ENCODE data around the gene MFF. TPM values are rescaled to one million over a fixed set of nuclear protein-coding genes. Genes with fewer than 3 reads are reported as not detected.
A peak's percentile ranks its signal among the peaks of the same experiment; 100 is the strongest.

The MFF gene
- total and polyA plus RNA-seq, 2 of the 4 experiments (the other 2 are of a cell fraction): 70.1 to 86.4 TPM

DNA sequence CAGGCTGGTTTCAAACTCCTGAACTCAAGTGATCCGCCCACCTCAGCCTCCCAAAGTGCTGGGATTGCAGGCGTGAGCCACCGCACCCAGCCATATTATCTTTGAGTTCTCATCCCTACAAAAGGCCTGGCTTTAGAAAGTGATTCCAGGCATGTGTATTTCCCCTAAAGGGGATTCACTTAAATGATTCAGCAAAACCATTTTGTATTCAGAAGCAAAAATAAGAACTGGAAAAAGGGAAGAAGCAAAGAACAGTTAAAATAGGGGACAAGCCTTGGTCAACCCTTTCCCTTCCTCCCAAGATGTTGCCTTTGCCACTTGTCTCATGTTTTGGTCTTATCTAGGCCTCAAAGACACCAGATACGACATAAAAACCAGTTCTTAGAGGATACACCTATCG, 43.5 kb downstream of the MFF start:
- intact Hi-C loops (cut with micrococcal nuclease): no loop called here
- no peak overlapping the region for H2AK5ac ChIP-seq (ENCODE audit: low read depth, low read length)
- H3K36me3 ChIP-seq (ENCODE audit: control insufficient read depth, insufficient read depth, low read length): no peaks in the 10 kb centered on the region
- no peak overlapping the region for H3K27ac ChIP-seq (ENCODE audit: insufficient read depth, low read length)
- dilution Hi-C loops (cut with HindIII; ENCODE audit: low sequenced_read_pairs, unreplicated experiment): no loop called here
- 0 out of 4 replicates have a peak overlapping the region, but pooled peaks of 1 of the 2 experiments have one; percentile 22 for H4K8ac ChIP-seq (ENCODE audit: low read depth in 2 of 2, low read length in 2 of 2)
- no peak for ATAC-seq (ENCODE audit: low read depth)
- H4K5ac ChIP-seq (ENCODE audit: low read depth, low read length): peak overlapping the region; percentile 85
- H2BK5ac ChIP-seq (ENCODE audit: low read depth, low read length, poor library complexity, severe bottlenecking): peak overlapping the region; percentile 54
- no peak overlapping the region for H2BK15ac ChIP-seq (ENCODE audit: low read depth, low read length)
- no peaks in the 10 kb centered on the region for H4K20me1 ChIP-seq (ENCODE audit: insufficient read depth, low read length)
- no peak overlapping the region for H2AK9ac ChIP-seq (replicated peaks; ENCODE audit: low read depth, low read length, poor library complexity)
- H2BK120ac ChIP-seq (ENCODE audit: low read depth, low read length): peak overlapping the region; percentile 28; the same call in 1 of the 2 replicates
- H3K4me1 ChIP-seq (ENCODE audit: control insufficient read depth, insufficient read depth, low read length): peaks cover 14% of the 10 kb centered on the region
- no peaks in the 10 kb centered on the region for H3K9me3 ChIP-seq (ENCODE audit: control insufficient read depth, insufficient read depth, low read length)
- no peak overlapping the region for H3K56ac ChIP-seq (ENCODE audit: extremely low read depth, insufficient read depth, low read length)
- no TSS peak for BruUV-seq (replicated peaks)
- H3K18ac ChIP-seq (ENCODE audit: low read depth, low read length): peak overlapping the region; percentile 85; the same call in 1 of the 2 replicates
- no peak overlapping the region for H3K4me2 ChIP-seq (ENCODE audit: low read depth, low read length)
- no peak overlapping the region for H3K4me3 ChIP-seq (ENCODE audit: insufficient read depth, low read depth, low read length)
- H3K4ac ChIP-seq (ENCODE audit: low read depth, low read length): peak overlapping the region; percentile 47; the same call in 1 of the 2 replicates
- H3K23ac ChIP-seq (ENCODE audit: low read depth, low read length): no peak overlapping the region
- no peaks in the 10 kb centered on the region for H3K27me3 ChIP-seq (ENCODE audit: control insufficient read depth, insufficient read depth, low read length)
- WGBS, 2 experiments (ENCODE audit: extremely low coverage in 2 of 2, insufficient read length in 1 of 2): no CpG with 5 or more reads among the region's 5 CpGs
- peaks cover 8% of the 10 kb centered on the region for H3K9me1 ChIP-seq (ENCODE audit: insufficient read depth, low read length)
- H3K14ac ChIP-seq (replicated peaks; ENCODE audit: low read depth, low read length): no peak overlapping the region
- H3K9ac ChIP-seq (ENCODE audit: low read depth, low read length): no peak overlapping the region
- H2AFZ ChIP-seq (replicated peaks; ENCODE audit: low read length, poor library complexity): no peak overlapping the region
- CTCF ChIA-PET: no interaction called here
- DNase-seq: no peak
- peak overlapping the region; percentile 43; the same call in 1 of the 2 replicates for H2BK20ac ChIP-seq (ENCODE audit: low read depth, low read length)
- H3K79me1 ChIP-seq (ENCODE audit: low read depth in 1 of 2, low read length in 2 of 2): no peaks in the 10 kb centered on the region
- no peak for TF ChIP-seq RCOR1 (IDR thresholded peaks at IDR 0.05; ENCODE audit: insufficient replicate concordance, low read length)
- TF ChIP-seq MAZ (IDR thresholded peaks at IDR 0.05; ENCODE audit: borderline replicate concordance, low read depth, low read length): no peak
- TF ChIP-seq BHLHE40 (IDR thresholded peaks at IDR 0.05; ENCODE audit: low read depth, low read length): no peak
- no peak overlapping the region; the same call in 1 of the 2 replicates for H4K91ac ChIP-seq (ENCODE audit: insufficient read depth, low read depth, low read length)
- POLR2A ChIA-PET (ENCODE audit: unreplicated experiment): no interaction called here
- in situ Hi-C loops (cut with MboI; ENCODE audit: low sequenced_read_pairs): no loop called here
